ENCODE measurements around the gene NWD2. TPM values are rescaled to one million over a fixed set of nuclear protein-coding genes. Genes with fewer than 3 reads are reported as not detected.

NWD2 gene
- total and polyA plus RNA-seq, 7 donors: under 0.01 to 2.3 (median 0.35) TPM

- intact Hi-C loops (cut with DNase I): no loop called here
- no peaks in the 10 kb centered on the region for H3K36me3 ChIP-seq
- no peak for DNase-seq
- no peak for TF ChIP-seq EP300 (IDR thresholded peaks at IDR 0.05)
- TF ChIP-seq POLR2A (IDR thresholded peaks at IDR 0.05): no peak
- no peak for TF ChIP-seq POLR2AphosphoS5 (IDR thresholded peaks at IDR 0.05)
- no peak for TF ChIP-seq CTCF (IDR thresholded peaks at IDR 0.05)
- no peak overlapping the region for H3K4me3 ChIP-seq
- 78% methylated on average over 3 of the region's 3 CpGs for WGBS, 2 donors
- H3K4me1 ChIP-seq: no peaks in the 10 kb centered on the region
- no peaks in the 10 kb centered on the region for H3K9me3 ChIP-seq
- H3K27me3 ChIP-seq: no peaks in the 10 kb centered on the region
- no peak overlapping the region for H3K27ac ChIP-seq
Observed at GRCh38 chr4:37268319-37268718, 23.8 kb downstream of the NWD2 start.

GRCh38 chr4:37279121-37279520, 34.6 kb downstream of the NWD2 start:
- WGBS, 2 donors: 89 to 94% methylated on average over 1 of the region's 1 CpG
- no peak for DNase-seq
- intact Hi-C loops (cut with DNase I): no loop called here

GRCh38 chr4:37279894-37280592, 35.5 kb downstream of the NWD2 start:
- no peak overlapping the region for H3K27ac ChIP-seq
- H3K9me3 ChIP-seq: peaks cover 0 to 3% (median 0%) of the 10 kb centered on the region in 4 donors
- intact Hi-C loops (cut with DNase I): no loop called here
- DNase-seq: no peak
- no peaks in the 10 kb centered on the region for H3K4me1 ChIP-seq
- no peaks in the 10 kb centered on the region for H3K36me3 ChIP-seq
- H3K27me3 ChIP-seq: no peaks in the 10 kb centered on the region
- TF ChIP-seq EP300 (IDR thresholded peaks at IDR 0.05) (no peak), POLR2AphosphoS5 (IDR thresholded peaks at IDR 0.05) (no peak), POLR2A (IDR thresholded peaks at IDR 0.05) (no peak), CTCF (IDR thresholded peaks at IDR 0.05) (no peak)
- H3K4me3 ChIP-seq: no peak overlapping the region
- WGBS, 2 donors: 81 to 89% methylated on average over 6 of the region's 6 CpGs

More at GRCh38 chr4:37279121-37279520, 34.6 kb downstream of the NWD2 start:
- TF ChIP-seq CTCF (IDR thresholded peaks at IDR 0.05): no peak
- TF ChIP-seq POLR2AphosphoS5 (IDR thresholded peaks at IDR 0.05): no peak
- TF ChIP-seq POLR2A (IDR thresholded peaks at IDR 0.05): no peak
- no peak for TF ChIP-seq EP300 (IDR thresholded peaks at IDR 0.05)
- Histone ChIP-seq H3K9me3 (peaks cover 0 to 3% (median 0%) of the 10 kb centered on the region in 4 donors), H3K27ac (no peak overlapping the region), H3K4me3 (no peak overlapping the region), H3K36me3 (no peaks in the 10 kb centered on the region), H3K4me1 (no peaks in the 10 kb centered on the region), H3K27me3 (no peaks in the 10 kb centered on the region)

- Histone ChIP-seq H3K27me3 (no peaks in the 10 kb centered on the region), H3K36me3 (no peaks in the 10 kb centered on the region), H3K9me3 (no peaks in the 10 kb centered on the region), H3K27ac (no peak overlapping the region), H3K4me3 (no peak overlapping the region), H3K4me1 (no peaks in the 10 kb centered on the region)
- WGBS, 2 donors: 84 to 88% methylated on average over 1 of the region's 1 CpG
- DNase-seq: no peak
- intact Hi-C loops (cut with DNase I): no loop called here
- no peak for TF ChIP-seq POLR2A (IDR thresholded peaks at IDR 0.05)
Observed at GRCh38 chr4:37299468-37299867, 54.9 kb downstream of the NWD2 start.

- Histone ChIP-seq H3K27ac (no peak overlapping the region), H3K36me3 (no peaks in the 10 kb centered on the region), H3K4me1 (no peaks in the 10 kb centered on the region), H3K4me3 (no peak overlapping the region), H3K9me3 (peaks cover 0 to 6% (median 0%) of the 10 kb centered on the region in 4 donors), H3K27me3 (no peaks in the 10 kb centered on the region)
- intact Hi-C loops (cut with DNase I): no loop called here
- WGBS, 2 donors: 85 to 87% methylated on average over 6 of the region's 6 CpGs
- DNase-seq: no peak
- TF ChIP-seq POLR2AphosphoS5 (IDR thresholded peaks at IDR 0.05): no peak
- no peak for TF ChIP-seq POLR2A (IDR thresholded peaks at IDR 0.05)
- no peak for TF ChIP-seq CTCF (IDR thresholded peaks at IDR 0.05)
- TF ChIP-seq EP300 (IDR thresholded peaks at IDR 0.05): no peak
Observed at GRCh38 chr4:37304612-37305011, 60.1 kb downstream of the NWD2 start.
